ENCODE results near the gene COL25A1.
"Not testable (repeated sequence)": the region's sequence is repeated elsewhere in the genome, so short reads cannot be mapped to it uniquely, and the experiment has no call there.

COL25A1 gene

DNA sequence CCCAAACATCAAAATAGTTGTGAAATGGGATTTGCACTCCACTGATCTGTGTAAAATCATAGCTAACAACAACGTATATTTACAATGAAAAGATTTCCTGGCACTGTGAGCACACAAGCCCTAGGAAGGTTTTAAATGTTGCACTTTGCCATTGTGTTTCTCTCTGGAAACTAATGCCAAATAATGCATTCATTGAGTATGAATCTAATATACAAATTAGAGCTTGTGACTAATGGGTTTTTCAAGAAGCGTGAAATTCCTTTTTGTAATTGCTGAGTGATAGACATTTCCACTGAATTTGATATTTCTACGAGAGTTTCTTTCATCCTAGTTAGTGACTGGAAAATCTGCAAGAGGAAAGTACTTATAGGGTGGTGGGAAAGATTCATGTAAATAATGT is 135.9 kb downstream of the COL25A1 start:
- FAIRE-seq = no peak

DNA sequence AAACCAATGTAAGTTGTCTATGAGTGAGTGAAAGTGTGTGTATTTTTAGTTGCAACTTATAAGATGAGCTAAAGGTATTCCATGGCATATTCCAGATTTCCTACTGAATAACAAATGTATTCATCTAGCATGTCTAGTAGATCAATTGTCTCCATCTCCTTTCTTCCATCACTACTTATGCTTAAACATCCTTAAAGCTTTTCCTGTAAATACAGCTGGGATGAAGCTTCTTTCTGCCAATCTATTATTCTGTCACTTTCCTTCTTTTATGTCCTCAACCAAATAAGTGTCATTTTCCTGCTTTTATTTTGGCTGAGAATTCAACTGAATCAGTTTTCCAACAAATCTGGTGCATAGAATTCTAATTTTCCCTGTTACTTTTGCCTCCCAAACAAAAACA is 136.3 kb downstream of the COL25A1 start:
- FAIRE-seq = no peak

DNA sequence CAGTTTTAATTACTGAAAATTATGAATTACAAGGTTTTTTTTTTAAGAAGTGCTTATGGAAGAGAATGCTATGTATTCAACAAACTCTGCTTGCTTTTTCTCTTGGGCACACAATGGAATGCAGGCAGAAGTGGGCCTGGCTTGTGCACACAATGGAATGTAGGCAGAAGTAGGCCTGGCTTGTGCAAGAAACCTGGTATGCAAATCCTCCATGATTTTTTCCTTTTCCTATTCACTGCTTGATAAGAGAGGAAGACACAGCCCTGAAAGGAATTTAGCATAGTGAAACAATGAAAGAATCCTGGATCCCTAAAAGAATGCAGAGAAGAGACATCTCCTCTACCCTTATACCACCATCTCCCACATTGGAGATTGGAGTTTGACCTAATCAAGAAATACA is 138.4 kb downstream of the COL25A1 start:
- FAIRE-seq = no peak

DNA sequence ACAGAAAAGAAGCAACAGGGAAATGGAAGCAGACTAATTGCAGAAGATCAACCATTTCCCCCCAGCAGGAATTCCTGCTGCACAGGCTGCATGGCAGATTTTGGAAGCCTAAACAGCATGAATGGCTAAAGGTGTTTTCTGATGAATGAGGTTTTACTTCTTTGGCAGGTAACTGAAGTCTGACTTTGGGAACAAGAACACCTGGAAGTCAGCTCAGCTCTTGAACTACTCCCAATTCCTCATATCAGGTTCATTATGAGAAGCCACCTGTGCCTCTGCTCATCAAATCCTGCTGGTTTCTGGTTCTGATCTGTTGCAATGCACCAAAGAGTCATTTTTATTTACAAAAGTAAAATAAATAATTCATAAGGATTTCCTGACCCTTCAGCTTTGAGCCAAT is 139.0 kb downstream of the COL25A1 start:
- no peak for FAIRE-seq

DNA sequence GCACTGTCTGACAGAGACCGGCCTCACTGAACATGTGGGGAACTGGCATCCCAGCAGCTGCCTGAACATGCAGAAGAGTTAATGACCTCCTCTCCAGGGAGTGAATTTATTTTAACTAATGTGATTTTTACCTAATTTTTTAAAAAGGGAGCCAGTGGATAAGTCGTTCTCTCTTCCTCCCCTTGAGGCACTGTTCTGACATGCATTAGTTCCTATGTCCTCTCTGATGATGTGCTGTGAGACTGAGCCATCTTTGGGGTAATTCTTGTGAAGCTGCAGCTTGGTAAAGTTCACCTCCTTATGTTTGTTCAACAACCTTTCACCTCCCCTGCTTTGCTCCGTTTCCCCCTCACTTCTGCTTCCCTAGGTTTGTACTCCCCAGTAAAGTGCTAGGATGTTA is 139.7 kb downstream of the COL25A1 start:
- no peak for FAIRE-seq

DNA sequence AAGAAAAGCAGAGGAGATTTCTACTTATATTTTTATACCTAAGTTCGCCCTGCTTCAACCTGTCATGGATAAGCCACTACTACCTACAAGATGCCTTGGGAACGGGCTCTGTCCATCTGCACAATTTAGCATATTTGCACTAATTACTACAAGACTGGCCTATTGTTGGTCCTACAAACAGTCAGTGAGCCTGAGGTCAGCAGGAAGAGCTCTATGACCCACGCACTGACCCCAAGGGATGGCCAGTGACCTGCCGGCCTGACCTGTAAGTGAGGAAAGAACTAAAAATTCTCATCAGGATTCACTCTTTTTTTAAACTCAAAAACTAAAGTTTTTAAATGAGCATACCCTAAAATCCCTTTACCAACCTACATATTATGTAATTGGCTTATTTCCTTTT is 142.0 kb downstream of the COL25A1 start:
- no peak for FAIRE-seq

DNA sequence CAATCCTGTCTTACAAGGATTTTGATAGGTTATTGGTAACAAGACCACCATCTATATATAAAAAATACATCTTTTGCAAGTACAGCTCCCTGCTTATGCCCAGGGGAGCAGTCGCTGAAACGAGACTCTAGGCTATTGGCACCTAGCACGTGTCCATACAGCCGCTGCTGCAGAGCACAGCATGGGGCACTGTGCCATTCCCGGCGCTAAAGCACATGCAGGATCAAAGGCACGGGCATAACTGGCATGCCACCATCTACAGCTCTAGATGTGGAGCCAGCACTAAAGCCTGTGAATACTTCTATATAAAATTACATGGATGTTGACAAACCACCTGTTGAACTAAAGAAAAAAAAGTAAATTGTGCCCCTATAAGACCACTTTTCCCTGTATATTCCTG is 144.8 kb downstream of the COL25A1 start:
- FAIRE-seq = no peak

DNA sequence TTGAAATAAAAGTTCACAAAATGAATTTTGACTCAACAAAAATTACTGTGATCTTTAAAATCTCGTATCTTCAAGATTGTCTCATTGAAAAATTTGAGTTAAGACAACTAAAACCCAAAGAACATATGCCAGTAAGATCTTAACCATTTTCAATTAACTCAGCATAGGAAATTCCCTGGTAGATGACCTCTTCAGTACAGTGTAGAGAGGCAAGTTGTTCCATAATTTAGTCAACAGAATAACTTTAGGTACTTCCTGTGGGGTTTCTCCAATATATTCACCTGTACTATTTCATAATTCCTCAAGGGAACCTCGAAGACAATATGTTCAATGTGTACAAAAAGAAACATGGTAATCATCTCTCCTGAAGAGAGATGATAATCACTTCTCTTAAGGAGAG is 145.3 kb downstream of the COL25A1 start:
- no peak for FAIRE-seq

DNA sequence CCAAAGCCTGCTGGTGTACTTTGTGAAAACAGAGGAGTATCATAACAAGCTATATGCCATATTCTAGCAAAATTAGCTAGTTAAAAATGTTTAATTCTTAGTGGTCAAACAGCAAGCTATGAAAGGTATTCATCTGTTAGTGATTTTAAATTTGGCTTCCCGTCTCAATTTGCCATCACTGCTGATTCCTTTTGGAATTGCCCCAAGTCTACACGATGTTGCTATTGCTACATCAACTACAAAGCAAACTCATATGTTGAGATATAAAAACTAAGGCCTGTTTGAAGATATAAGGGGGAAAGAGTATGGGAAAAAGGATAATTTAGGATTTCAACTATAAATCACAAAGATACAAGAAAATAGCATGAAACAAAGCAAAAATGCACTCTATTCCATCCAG is 146.1 kb downstream of the COL25A1 start:
- no peak for FAIRE-seq

DNA sequence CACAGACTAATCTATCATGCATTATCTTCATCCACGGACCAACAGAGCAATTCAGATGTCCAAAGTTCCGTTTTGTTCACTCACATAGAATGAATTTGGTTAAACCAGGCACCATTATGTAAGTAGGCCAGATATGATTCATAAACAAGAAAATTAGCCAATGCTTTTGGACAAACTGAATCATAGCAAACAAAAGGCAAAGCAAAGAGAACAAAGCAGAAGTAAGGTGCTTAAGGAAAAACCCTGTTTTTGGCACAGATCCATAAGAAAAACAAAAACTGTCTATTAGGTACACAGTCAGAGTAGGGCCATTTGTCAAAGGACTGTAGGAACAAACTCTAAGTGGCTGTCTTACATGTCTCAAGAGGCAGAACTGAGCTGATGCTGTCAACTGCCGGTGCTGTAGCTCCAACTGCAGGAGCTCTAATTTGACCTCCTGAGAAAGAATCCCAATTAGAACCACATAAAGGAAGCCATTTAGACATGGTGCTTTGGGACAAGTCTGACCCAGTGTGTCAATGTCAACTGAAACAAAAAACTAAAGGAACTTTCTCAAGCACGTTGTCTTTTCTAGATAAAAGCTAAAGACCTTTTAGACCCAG is 146.7 kb downstream of the COL25A1 start:
- FAIRE-seq = no peak

DNA sequence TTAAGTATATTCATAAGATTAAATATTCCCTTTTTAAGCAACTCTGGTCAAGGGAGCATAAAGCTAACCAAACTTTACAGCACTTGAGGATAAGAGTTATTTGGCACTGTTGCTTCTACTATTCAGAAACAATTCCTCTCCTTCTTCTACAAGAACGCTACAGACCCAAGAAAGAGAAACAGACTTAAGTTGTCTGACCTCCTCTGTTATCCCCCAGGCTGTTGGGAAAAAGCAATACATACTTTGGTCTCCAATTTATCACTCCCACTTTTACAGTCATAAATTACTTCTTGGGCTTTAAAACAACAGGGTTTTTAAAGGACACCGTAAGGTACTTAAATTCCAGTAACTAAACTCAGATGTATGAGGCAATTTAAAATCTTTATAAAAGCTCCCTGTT is 147.4 kb downstream of the COL25A1 start:
- FAIRE-seq = no peak

DNA sequence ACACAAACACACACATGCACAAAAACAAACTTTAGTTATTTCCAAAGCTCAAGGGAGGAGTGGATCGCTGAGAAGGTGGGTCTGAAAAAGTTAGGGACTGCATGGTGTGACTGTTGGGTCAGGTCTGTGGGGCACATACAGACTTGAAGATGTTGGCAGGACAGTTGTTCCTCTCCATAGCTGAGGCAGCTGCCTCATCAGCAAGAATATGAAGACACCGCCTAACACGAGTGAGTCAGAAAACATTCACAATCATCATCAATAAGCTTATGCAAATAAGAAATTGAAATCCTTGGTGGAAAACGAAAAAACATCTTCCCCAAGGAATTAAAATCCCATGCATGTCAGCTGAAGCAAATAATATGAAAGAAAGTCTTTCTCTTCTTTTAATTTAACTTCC is 148.0 kb downstream of the COL25A1 start:
- no peak for FAIRE-seq

DNA sequence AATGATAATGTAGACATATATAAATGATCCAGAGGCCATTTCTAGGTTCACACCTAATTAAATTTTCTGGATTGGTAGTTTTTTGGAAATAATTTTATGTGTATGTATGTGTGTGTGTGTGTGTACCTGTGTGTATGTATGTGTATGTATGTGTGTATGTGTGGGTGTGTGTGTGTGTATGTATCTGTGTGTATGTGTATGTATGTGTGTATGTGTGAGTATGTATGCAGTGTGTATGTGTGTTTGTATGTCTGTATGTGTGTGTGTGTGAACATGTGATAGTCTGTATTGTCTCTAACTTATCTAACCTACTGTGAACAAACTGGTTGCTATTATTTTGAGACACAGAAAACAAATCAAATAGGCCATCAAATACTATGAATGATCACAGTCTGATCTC is 152.6 kb downstream of the COL25A1 start:
- no peak for FAIRE-seq

DNA sequence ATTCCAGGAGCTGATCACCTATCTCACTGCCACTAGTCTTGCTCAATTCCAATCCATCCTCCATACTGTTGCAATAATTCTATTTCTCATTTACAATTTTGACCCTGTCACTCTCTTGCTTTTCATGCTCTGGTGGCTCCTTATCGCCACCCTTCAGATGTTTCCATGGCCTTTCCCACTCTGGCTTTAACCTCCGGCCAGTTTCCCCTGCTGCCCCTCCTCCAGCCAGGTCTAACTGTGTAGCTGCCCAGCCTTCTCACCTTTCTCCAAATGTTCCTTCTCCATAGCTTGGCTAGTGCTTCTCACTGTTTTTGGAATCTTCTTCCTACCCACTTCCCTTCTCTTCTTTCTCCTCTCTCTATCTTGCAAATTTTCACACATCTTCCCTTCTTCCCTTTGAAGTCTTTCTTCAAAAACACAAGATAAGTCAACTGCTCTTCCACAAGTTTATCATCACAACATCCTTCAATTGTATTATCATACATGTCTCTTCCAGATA is 153.8 kb downstream of the COL25A1 start:
- no peak for FAIRE-seq

DNA sequence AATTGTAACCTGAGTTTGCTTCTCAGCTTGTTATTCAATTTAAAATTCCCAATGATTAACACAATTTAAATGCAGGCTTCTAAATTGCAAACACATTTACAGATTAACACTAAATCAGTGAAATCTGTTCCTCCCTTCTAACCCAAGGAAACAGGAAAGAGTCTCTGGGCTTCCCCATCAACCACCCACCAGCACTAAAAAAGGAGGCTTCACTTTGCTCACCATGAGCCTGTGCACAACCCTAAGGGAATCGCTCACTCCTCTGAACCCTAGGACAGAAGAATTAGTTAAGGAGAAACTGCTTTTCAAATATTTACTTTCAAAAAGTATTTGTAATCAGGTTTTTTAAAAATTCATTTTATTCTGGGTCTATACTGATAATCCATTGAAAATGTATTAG is 155.3 kb downstream of the COL25A1 start:
- no peak for FAIRE-seq

DNA sequence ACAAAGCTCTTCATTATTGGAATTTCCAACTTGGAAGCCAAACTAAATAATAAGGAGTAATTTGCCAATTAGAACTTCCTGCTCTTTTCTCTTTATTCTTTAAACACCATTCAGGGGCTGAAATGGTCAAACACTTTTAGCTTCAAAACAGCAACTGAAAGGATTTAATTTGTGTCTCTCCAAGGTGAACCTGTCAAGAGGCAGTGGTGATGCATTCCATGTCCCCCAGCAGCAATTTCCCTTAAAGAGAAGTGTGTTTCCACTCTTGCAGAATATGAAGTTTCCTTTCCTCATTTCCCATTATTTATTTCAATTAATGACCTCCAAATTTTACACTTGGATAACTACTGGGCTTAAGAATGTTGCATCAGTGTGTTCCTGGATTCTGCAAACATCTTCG is 156.0 kb downstream of the COL25A1 start:
- FAIRE-seq = no peak

DNA sequence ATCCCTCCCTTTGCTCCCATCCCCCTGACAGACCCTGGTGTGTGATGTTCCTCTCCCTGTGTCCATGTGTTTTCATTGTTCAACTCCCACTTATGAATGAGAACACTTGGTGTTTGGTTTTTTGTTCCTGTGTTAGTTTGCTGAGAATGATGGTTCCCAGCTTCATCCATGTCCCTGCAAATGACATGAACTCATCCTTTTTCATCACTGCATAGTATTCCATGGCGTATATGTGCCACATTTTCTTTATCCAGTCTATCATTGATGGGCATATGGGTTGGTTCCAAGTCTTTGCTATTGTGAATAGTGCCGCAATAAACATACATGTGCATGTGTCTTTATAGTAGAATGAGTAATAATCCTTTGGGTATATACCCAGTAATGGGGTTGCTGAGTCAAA is 164.3 kb downstream of the COL25A1 start:
- FAIRE-seq = not testable (repeated sequence)

DNA sequence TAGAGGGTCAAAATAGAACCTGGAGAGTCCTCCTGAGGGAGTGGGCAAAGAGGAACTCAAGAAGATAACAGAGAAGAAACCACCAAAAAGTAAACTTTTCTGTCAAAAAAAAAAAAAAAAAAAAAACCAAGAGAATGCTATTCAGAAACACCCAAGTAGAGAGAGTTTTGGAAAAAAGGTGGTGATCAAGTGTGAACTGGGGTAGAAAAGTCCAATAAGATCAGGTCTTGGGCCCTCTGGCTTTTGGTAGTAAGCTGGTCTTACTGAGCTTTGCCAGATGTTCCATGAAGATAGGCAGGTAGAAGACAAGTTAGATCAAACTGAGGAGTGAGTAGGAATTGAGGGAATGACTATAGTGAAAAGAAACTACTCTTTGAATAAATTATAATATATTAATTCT is 167.5 kb downstream of the COL25A1 start:
- no peak for FAIRE-seq

DNA sequence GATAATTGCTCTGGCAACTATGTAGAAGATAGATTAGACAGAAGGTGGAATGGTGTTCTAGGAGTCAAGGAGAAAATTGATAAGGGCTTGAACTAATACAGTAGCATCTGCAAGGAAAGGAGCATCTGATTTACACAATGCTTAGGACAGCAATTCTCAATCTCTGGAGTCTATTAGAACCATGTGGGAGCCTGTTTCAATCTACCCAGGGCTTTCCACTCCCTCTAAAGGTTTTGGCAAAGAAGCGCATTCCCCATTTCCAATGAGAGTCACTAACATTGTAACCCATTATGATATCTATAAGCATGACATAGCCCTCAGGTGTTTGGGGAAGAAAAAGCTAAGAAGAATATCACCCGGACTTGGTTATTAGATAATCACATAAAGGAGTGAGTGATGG is 168.2 kb downstream of the COL25A1 start:
- FAIRE-seq = no peak

DNA sequence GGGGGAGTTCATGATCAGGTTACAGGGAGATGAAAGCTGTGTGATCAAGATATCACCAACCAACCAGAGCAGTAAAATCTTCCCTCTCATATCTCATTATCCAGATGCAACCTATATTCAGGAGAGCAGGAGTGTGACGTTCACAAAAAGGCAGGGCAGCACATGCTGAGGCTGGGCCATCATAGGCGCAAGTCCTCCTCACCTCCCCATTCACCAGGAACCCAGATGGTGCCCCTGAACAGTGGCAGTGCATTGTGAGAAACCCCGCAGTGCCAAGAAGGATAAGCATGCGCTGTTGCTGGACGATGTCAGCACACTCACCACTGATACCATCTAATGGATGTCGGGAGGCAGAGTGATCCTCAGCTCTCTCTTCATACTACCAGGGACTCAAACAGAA is 170.9 kb downstream of the COL25A1 start:
- FAIRE-seq = no peak

DNA sequence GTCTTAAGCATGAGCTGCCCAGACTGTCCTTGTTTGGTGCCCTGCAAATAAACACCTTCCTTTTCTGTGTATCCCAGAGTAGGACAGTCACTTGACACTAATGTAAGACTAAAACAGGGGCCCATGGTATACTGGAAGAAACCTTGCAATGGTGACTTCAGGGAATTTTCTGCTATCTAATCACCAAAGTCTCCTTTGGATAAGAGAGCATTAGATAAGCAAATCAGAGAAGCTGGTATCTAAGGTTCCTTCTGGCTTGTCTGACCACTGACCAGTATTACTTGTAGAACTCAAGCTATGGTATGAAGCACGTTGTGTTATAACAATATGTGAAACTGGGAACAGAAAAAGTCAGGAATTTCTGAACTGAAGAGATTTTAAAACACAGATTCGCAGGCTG is 173.9 kb downstream of the COL25A1 start:
- FAIRE-seq = no peak

DNA sequence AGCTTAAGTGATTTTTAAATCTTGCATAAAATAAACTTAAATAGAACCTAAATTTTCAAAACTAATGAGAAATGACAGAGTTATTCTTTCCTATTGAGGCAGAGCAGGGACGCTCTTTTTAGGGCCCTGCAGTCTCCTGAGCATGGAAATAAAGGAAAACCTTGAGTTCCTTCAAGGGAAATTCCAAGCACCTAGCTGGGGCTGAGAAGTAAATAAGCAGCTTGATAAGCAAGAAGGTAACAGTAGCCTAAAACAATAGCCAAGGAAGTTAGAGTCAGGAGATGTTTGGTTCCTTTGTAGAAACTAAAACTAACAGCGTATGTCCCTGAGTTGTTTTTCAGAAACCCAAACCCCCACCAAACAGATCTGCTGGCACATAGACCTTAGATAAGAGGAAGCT is 174.6 kb downstream of the COL25A1 start:
- FAIRE-seq = no peak

DNA sequence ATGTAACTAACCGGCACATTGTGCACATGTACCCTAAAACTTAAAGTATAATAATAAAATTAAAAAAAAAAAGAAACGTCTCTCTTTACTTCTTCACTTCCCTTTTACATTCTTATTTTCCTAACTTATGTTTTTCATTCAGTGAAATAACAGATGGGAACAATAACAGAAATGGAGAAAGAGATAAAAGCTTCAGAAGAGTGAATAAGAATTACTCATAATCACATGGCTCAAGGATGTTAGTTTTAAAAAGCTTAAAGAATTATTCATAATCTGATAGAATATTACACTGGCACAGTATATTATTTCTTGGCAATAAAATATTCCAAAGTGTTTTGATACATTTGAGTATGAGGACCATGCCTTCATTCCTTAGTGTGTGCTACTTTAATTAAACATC is 175.6 kb downstream of the COL25A1 start:
- FAIRE-seq = no peak

DNA sequence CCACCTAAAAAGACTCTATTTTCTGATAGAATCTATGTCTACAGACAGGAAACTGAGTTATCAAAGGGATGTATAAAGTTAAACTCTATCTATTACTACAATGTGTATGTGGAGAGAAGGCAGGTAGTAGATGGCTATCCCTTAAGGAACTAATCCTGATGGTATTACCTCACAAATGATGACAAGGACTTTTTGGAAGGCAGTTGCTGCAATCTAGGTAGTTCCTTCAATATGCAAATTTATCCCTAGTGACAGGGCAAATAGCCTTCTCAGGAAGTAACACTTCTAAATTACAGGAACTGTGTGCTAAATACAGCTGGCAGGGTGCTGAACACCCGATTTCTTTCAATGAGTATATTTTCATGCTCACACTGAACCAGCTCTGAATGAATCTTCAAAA is 177.4 kb downstream of the COL25A1 start:
- FAIRE-seq = no peak

DNA sequence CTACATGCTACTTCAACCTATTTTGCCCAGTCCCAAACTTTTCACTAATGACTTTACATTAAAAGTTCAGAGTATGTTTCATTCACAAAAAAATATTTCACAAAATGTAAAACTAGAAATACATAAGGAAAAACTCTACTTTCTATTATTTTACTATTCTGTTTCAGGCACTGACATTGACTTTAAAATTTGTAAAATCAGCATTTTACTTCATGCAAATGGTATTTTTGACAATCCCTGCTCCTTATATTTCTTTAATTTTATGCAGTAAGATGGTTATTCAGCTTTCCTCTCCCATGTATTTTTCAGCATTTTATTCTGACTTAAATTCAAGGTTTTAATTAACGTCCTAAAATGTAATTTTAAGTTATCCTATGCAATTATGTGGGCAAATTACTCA is 178.5 kb downstream of the COL25A1 start:
- FAIRE-seq = no peak

DNA sequence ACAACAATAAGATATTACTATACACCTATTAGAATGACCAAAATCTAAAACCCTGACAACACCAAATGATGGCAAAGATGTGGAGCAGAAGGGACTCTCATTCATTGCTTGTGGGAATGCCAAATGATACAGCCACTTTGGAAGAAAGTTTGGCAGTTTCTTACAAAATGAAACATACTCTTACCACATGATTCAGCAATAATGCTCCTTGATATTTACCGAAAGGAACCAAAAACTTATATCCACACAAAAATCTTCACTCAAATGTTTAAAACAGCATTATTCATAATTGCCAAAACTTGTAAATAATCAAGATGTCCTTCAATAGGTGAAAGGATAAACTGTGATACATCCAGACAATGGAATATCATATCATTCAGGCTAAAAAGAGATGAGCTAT is 180.9 kb downstream of the COL25A1 start:
- FAIRE-seq = no peak
